ENCODE results near the gene KCNAB1.

Gene KCNAB1

GRCh38 chr3:156400735-156401134, 280.4 kb downstream of the KCNAB1 start:
- DNase-seq (ENCODE audit: low spot score): no peak
- no peak for FAIRE-seq

- no peak for FAIRE-seq
- DNase-seq (ENCODE audit: low spot score): no peak
Measured at GRCh38 chr3:156404217-156404616, 283.8 kb downstream of the KCNAB1 start.

GRCh38 chr3:156406393-156406792, 286.0 kb downstream of the KCNAB1 start:
- FAIRE-seq (no peak), DNase-seq (ENCODE audit: low spot score) (no peak)

GRCh38 chr3:156407617-156408225, 287.3 kb downstream of the KCNAB1 start:
- FAIRE-seq (no peak), DNase-seq (ENCODE audit: low spot score) (no peak)

- FAIRE-seq (no peak), DNase-seq (ENCODE audit: low spot score) (no peak)
Measured at GRCh38 chr3:156409694-156410093, 289.3 kb downstream of the KCNAB1 start.

- FAIRE-seq (no peak), DNase-seq (ENCODE audit: low spot score) (no peak)
Measured at GRCh38 chr3:156412600-156412999, 292.2 kb downstream of the KCNAB1 start.

- FAIRE-seq (no peak), DNase-seq (ENCODE audit: low spot score) (no peak)
Measured at GRCh38 chr3:156413293-156413892, 293.0 kb downstream of the KCNAB1 start.

GRCh38 chr3:156416846-156417558, 296.6 kb downstream of the KCNAB1 start:
- FAIRE-seq (no peak), DNase-seq (ENCODE audit: low spot score) (no peak)

- DNase-seq (ENCODE audit: low spot score) (no peak), FAIRE-seq (no peak)
Measured at GRCh38 chr3:156417559-156418132, 297.3 kb downstream of the KCNAB1 start.

GRCh38 chr3:156418428-156418827, 298.1 kb downstream of the KCNAB1 start:
- no peak for DNase-seq (ENCODE audit: low spot score)
- FAIRE-seq: no peak

GRCh38 chr3:156421534-156421933, 301.2 kb downstream of the KCNAB1 start:
- FAIRE-seq (no peak), DNase-seq (ENCODE audit: low spot score) (no peak)

GRCh38 chr3:156424758-156425157, 304.4 kb downstream of the KCNAB1 start:
- FAIRE-seq (no peak), DNase-seq (ENCODE audit: low spot score) (no peak)

- DNase-seq (ENCODE audit: low spot score): no peak
- FAIRE-seq: no peak
Measured at GRCh38 chr3:156425651-156426050, 305.3 kb downstream of the KCNAB1 start.

GRCh38 chr3:156429125-156429524, 308.7 kb downstream of the KCNAB1 start:
- FAIRE-seq: no peak
- DNase-seq (ENCODE audit: low spot score): no peak

GRCh38 chr3:156431334-156432124, 311.2 kb downstream of the KCNAB1 start:
- no peak for DNase-seq (ENCODE audit: low spot score)
- no peak for FAIRE-seq

- DNase-seq (ENCODE audit: low spot score) (no peak), FAIRE-seq (no peak)
Measured at GRCh38 chr3:156432563-156432962, 312.2 kb downstream of the KCNAB1 start.

GRCh38 chr3:156433138-156433537, 312.8 kb downstream of the KCNAB1 start:
- no peak for DNase-seq (ENCODE audit: low spot score)
- FAIRE-seq: no peak

GRCh38 chr3:156433910-156434309, 313.5 kb downstream of the KCNAB1 start:
- no peak for FAIRE-seq
- no peak for DNase-seq (ENCODE audit: low spot score)

- DNase-seq (ENCODE audit: low spot score) (no peak), FAIRE-seq (no peak)
Measured at GRCh38 chr3:156434921-156435320, 314.5 kb downstream of the KCNAB1 start.

- no peak for FAIRE-seq
- DNase-seq (ENCODE audit: low spot score): no peak
Measured at GRCh38 chr3:156443079-156443478, 322.7 kb downstream of the KCNAB1 start.

Measured in urothelium cell line (cell line).